ENCODE measurements around the gene RELN.

Gene RELN

GRCh38 chr7:103547451-103548284 lies 441.8 kb downstream of the RELN start:
- Histone ChIP-seq H3K4me1 (ENCODE audit: control insufficient read depth in 1 of 2, insufficient read depth in 2 of 2, low read length in 2 of 2) (no peaks in the 10 kb centered on the region), H3K27ac (ENCODE audit: low read depth, low read length) (no peak overlapping the region), H3K36me3 (ENCODE audit: control insufficient read depth in 1 of 2, insufficient read depth in 2 of 2, low read length in 2 of 2) (no peaks in the 10 kb centered on the region), H3K4me3 (ENCODE audit: low read depth in 1 of 2, low read length in 2 of 2) (no peak overlapping the region), H3K9ac (ENCODE audit: low read depth in 1 of 2, low read length in 2 of 2) (no peak overlapping the region), H3K9me3 (ENCODE audit: control insufficient read depth in 1 of 2, low read length in 2 of 2) (no peaks in the 10 kb centered on the region), H3K27me3 (ENCODE audit: control insufficient read depth in 1 of 2, insufficient read depth in 2 of 2, low read length in 2 of 2) (no peaks in the 10 kb centered on the region)

- Histone ChIP-seq H3K36me3 (ENCODE audit: control insufficient read depth in 1 of 2, insufficient read depth in 2 of 2, low read length in 2 of 2) (no peaks in the 10 kb centered on the region), H3K27ac (ENCODE audit: low read depth, low read length) (no peak overlapping the region), H3K9me3 (ENCODE audit: control insufficient read depth in 1 of 2, low read length in 2 of 2) (no peaks in the 10 kb centered on the region), H3K27me3 (ENCODE audit: control insufficient read depth in 1 of 2, insufficient read depth in 2 of 2, low read length in 2 of 2) (peaks cover 0 to 3% of the 10 kb centered on the region in 2 donors), H3K4me1 (ENCODE audit: control insufficient read depth in 1 of 2, insufficient read depth in 2 of 2, low read length in 2 of 2) (no peaks in the 10 kb centered on the region), H3K4me3 (ENCODE audit: low read depth in 1 of 2, low read length in 2 of 2) (no peak overlapping the region), H3K9ac (ENCODE audit: low read depth in 1 of 2, low read length in 2 of 2) (no peak overlapping the region)
These were observed 447.0 kb downstream of the RELN start for GRCh38 chr7:103542470-103542869.

- H3K4me3 ChIP-seq (ENCODE audit: low read depth in 1 of 2, low read length in 2 of 2): no peak overlapping the region
- H3K9me3 ChIP-seq (ENCODE audit: control insufficient read depth in 1 of 2, low read length in 2 of 2): no peaks in the 10 kb centered on the region
- H3K27me3 ChIP-seq (ENCODE audit: control insufficient read depth in 1 of 2, insufficient read depth in 2 of 2, low read length in 2 of 2): peaks cover 0 to 3% of the 10 kb centered on the region in 2 donors
- no peak overlapping the region for H3K9ac ChIP-seq (ENCODE audit: low read depth in 1 of 2, low read length in 2 of 2)
- H3K36me3 ChIP-seq (ENCODE audit: control insufficient read depth in 1 of 2, insufficient read depth in 2 of 2, low read length in 2 of 2): no peaks in the 10 kb centered on the region
- H3K27ac ChIP-seq (ENCODE audit: low read depth, low read length): no peak overlapping the region
- H3K4me1 ChIP-seq (ENCODE audit: control insufficient read depth in 1 of 2, insufficient read depth in 2 of 2, low read length in 2 of 2): no peaks in the 10 kb centered on the region
These were observed 447.5 kb downstream of the RELN start for GRCh38 chr7:103541947-103542346.

GRCh38 chr7:103541026-103541425 lies 448.4 kb downstream of the RELN start:
- H3K9me3 ChIP-seq (ENCODE audit: control insufficient read depth in 1 of 2, low read length in 2 of 2): no peaks in the 10 kb centered on the region
- H3K4me1 ChIP-seq (ENCODE audit: control insufficient read depth in 1 of 2, insufficient read depth in 2 of 2, low read length in 2 of 2): no peaks in the 10 kb centered on the region
- H3K4me3 ChIP-seq (ENCODE audit: low read depth in 1 of 2, low read length in 2 of 2): no peak overlapping the region
- peaks cover 0 to 3% of the 10 kb centered on the region in 2 donors for H3K27me3 ChIP-seq (ENCODE audit: control insufficient read depth in 1 of 2, insufficient read depth in 2 of 2, low read length in 2 of 2)
- H3K27ac ChIP-seq (ENCODE audit: low read depth, low read length): no peak overlapping the region
- no peaks in the 10 kb centered on the region for H3K36me3 ChIP-seq (ENCODE audit: control insufficient read depth in 1 of 2, insufficient read depth in 2 of 2, low read length in 2 of 2)
- no peak overlapping the region for H3K9ac ChIP-seq (ENCODE audit: low read depth in 1 of 2, low read length in 2 of 2)

- Histone ChIP-seq H3K27me3 (ENCODE audit: control insufficient read depth in 1 of 2, insufficient read depth in 2 of 2, low read length in 2 of 2) (peaks cover 0 to 3% of the 10 kb centered on the region in 2 donors), H3K27ac (ENCODE audit: low read depth, low read length) (no peak overlapping the region), H3K4me3 (ENCODE audit: low read depth in 1 of 2, low read length in 2 of 2) (no peak overlapping the region), H3K9ac (ENCODE audit: low read depth in 1 of 2, low read length in 2 of 2) (no peak overlapping the region), H3K4me1 (ENCODE audit: control insufficient read depth in 1 of 2, insufficient read depth in 2 of 2, low read length in 2 of 2) (no peaks in the 10 kb centered on the region), H3K9me3 (ENCODE audit: control insufficient read depth in 1 of 2, low read length in 2 of 2) (no peaks in the 10 kb centered on the region), H3K36me3 (ENCODE audit: control insufficient read depth in 1 of 2, insufficient read depth in 2 of 2, low read length in 2 of 2) (no peaks in the 10 kb centered on the region)
These were observed 449.1 kb downstream of the RELN start for GRCh38 chr7:103540338-103540737.

GRCh38 chr7:103539875-103540274 lies 449.6 kb downstream of the RELN start:
- no peak overlapping the region for H3K9ac ChIP-seq (ENCODE audit: low read depth in 1 of 2, low read length in 2 of 2)
- no peak overlapping the region for H3K27ac ChIP-seq (ENCODE audit: low read depth, low read length)

GRCh38 chr7:103538964-103539709 lies 450.3 kb downstream of the RELN start:
- Histone ChIP-seq H3K9me3 (ENCODE audit: control insufficient read depth in 1 of 2, low read length in 2 of 2) (no peaks in the 10 kb centered on the region), H3K36me3 (ENCODE audit: control insufficient read depth in 1 of 2, insufficient read depth in 2 of 2, low read length in 2 of 2) (no peaks in the 10 kb centered on the region), H3K27me3 (ENCODE audit: control insufficient read depth in 1 of 2, insufficient read depth in 2 of 2, low read length in 2 of 2) (peaks cover 0 to 3% of the 10 kb centered on the region in 2 donors), H3K9ac (ENCODE audit: low read depth in 1 of 2, low read length in 2 of 2) (no peak overlapping the region), H3K4me1 (ENCODE audit: control insufficient read depth in 1 of 2, insufficient read depth in 2 of 2, low read length in 2 of 2) (no peaks in the 10 kb centered on the region), H3K4me3 (ENCODE audit: low read depth in 1 of 2, low read length in 2 of 2) (no peak overlapping the region), H3K27ac (ENCODE audit: low read depth, low read length) (no peak overlapping the region)

More at GRCh38 chr7:103539875-103540274, 449.6 kb downstream of the RELN start:
- no peaks in the 10 kb centered on the region for H3K4me1 ChIP-seq (ENCODE audit: control insufficient read depth in 1 of 2, insufficient read depth in 2 of 2, low read length in 2 of 2)
- no peaks in the 10 kb centered on the region for H3K36me3 ChIP-seq (ENCODE audit: control insufficient read depth in 1 of 2, insufficient read depth in 2 of 2, low read length in 2 of 2)
- peaks cover 0 to 3% of the 10 kb centered on the region in 2 donors for H3K27me3 ChIP-seq (ENCODE audit: control insufficient read depth in 1 of 2, insufficient read depth in 2 of 2, low read length in 2 of 2)
- no peaks in the 10 kb centered on the region for H3K9me3 ChIP-seq (ENCODE audit: control insufficient read depth in 1 of 2, low read length in 2 of 2)
- H3K4me3 ChIP-seq (ENCODE audit: low read depth in 1 of 2, low read length in 2 of 2): no peak overlapping the region

- H3K9ac ChIP-seq (ENCODE audit: low read depth in 1 of 2, low read length in 2 of 2): no peak overlapping the region
- no peak overlapping the region for H3K4me3 ChIP-seq (ENCODE audit: low read depth in 1 of 2, low read length in 2 of 2)
- no peaks in the 10 kb centered on the region for H3K4me1 ChIP-seq (ENCODE audit: control insufficient read depth in 1 of 2, insufficient read depth in 2 of 2, low read length in 2 of 2)
- H3K9me3 ChIP-seq (ENCODE audit: control insufficient read depth in 1 of 2, low read length in 2 of 2): no peaks in the 10 kb centered on the region
- no peaks in the 10 kb centered on the region for H3K36me3 ChIP-seq (ENCODE audit: control insufficient read depth in 1 of 2, insufficient read depth in 2 of 2, low read length in 2 of 2)
- no peaks in the 10 kb centered on the region for H3K27me3 ChIP-seq (ENCODE audit: control insufficient read depth in 1 of 2, insufficient read depth in 2 of 2, low read length in 2 of 2)
- H3K27ac ChIP-seq (ENCODE audit: low read depth, low read length): no peak overlapping the region
These were observed 455.7 kb downstream of the RELN start for GRCh38 chr7:103533761-103534160.

- no peaks in the 10 kb centered on the region for H3K36me3 ChIP-seq (ENCODE audit: control insufficient read depth in 1 of 2, insufficient read depth in 2 of 2, low read length in 2 of 2)
- no peaks in the 10 kb centered on the region for H3K9me3 ChIP-seq (ENCODE audit: control insufficient read depth in 1 of 2, low read length in 2 of 2)
- no peak overlapping the region for H3K9ac ChIP-seq (ENCODE audit: low read depth in 1 of 2, low read length in 2 of 2)
- no peaks in the 10 kb centered on the region for H3K27me3 ChIP-seq (ENCODE audit: control insufficient read depth in 1 of 2, insufficient read depth in 2 of 2, low read length in 2 of 2)
- no peak overlapping the region for H3K4me3 ChIP-seq (ENCODE audit: low read depth in 1 of 2, low read length in 2 of 2)
- H3K27ac ChIP-seq (ENCODE audit: low read depth, low read length): no peak overlapping the region
- no peaks in the 10 kb centered on the region for H3K4me1 ChIP-seq (ENCODE audit: control insufficient read depth in 1 of 2, insufficient read depth in 2 of 2, low read length in 2 of 2)
These were observed 456.5 kb downstream of the RELN start for GRCh38 chr7:103532955-103533354.

GRCh38 chr7:103528152-103528551 lies 461.3 kb downstream of the RELN start:
- no peaks in the 10 kb centered on the region for H3K9me3 ChIP-seq (ENCODE audit: control insufficient read depth in 1 of 2, low read length in 2 of 2)
- H3K36me3 ChIP-seq (ENCODE audit: control insufficient read depth in 1 of 2, insufficient read depth in 2 of 2, low read length in 2 of 2): no peaks in the 10 kb centered on the region
- H3K27ac ChIP-seq (ENCODE audit: low read depth, low read length): no peak overlapping the region
- H3K9ac ChIP-seq (ENCODE audit: low read depth in 1 of 2, low read length in 2 of 2): no peak overlapping the region
- no peak overlapping the region for H3K4me3 ChIP-seq (ENCODE audit: low read depth in 1 of 2, low read length in 2 of 2)
- no peaks in the 10 kb centered on the region for H3K27me3 ChIP-seq (ENCODE audit: control insufficient read depth in 1 of 2, insufficient read depth in 2 of 2, low read length in 2 of 2)
- H3K4me1 ChIP-seq (ENCODE audit: control insufficient read depth in 1 of 2, insufficient read depth in 2 of 2, low read length in 2 of 2): no peaks in the 10 kb centered on the region

Measured in duodenal mucosa (tissue), 2 donors.